VCaP (cell line): Measurements from ENCODE around the gene CTIF.

Source experiments
- H3K27ac ChIP-seq: fragments of 450-650 bp; 2 replicates; pipeline ENCODE4 v1.5.1; 2017
- TF ChIP-seq, protein P1 (sequence below): fragments of 450-650 bp; conservative IDR thresholded peaks from 2 replicates; pipeline ENCODE4 v1.5.1; 2017; ENCODE audit warnings: mild to moderate bottlenecking, moderate library complexity

The CTIF gene

DNA sequence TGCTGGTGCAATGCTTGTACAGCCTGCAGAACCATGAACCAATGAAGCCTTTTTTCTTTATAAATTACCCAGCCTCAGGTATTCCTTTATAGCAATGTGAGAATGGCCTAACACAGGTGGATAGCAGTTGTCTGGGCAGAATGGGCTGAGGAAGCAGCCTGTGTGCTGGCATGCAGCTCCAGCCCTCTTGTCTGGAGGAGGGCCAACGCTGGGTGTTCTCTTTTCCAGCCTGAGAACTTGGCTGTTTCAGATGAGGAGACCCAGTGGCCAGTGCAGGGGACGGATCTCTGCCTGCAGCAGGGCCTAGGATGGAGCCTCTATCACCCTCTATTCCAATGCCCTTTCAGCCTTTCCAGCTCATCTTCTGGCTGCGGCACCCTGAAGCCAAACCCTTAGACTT is 58.8 kb downstream of the CTIF start:
- TF ChIP-seq, protein P1, sequence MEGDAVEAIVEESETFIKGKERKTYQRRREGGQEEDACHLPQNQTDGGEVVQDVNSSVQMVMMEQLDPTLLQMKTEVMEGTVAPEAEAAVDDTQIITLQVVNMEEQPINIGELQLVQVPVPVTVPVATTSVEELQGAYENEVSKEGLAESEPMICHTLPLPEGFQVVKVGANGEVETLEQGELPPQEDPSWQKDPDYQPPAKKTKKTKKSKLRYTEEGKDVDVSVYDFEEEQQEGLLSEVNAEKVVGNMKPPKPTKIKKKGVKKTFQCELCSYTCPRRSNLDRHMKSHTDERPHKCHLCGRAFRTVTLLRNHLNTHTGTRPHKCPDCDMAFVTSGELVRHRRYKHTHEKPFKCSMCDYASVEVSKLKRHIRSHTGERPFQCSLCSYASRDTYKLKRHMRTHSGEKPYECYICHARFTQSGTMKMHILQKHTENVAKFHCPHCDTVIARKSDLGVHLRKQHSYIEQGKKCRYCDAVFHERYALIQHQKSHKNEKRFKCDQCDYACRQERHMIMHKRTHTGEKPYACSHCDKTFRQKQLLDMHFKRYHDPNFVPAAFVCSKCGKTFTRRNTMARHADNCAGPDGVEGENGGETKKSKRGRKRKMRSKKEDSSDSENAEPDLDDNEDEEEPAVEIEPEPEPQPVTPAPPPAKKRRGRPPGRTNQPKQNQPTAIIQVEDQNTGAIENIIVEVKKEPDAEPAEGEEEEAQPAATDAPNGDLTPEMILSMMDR, result no peak
- H3K27ac ChIP-seq, result no peak overlapping the region

DNA sequence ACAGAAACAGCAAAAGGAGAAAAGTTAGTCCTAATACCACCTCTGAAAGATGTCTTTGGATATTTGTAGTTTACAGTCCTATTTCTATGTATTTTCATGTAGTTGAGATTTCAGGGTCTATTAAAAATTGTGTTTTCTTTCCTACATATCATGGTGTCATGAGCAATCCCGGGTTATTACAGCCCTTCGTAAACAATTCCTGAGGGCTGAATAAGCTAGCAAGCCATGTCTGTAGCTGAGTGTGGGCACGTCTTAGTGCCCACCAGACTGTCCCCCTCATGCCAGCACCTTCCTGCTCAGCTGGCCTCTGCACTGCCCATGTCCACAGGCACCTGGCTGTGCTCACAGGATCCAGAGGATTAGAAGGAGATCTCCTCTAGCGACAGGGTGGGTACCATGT is 60.6 kb downstream of the CTIF start:
- H3K27ac ChIP-seq, result no peak overlapping the region
- TF ChIP-seq, protein P1, result no peak

DNA sequence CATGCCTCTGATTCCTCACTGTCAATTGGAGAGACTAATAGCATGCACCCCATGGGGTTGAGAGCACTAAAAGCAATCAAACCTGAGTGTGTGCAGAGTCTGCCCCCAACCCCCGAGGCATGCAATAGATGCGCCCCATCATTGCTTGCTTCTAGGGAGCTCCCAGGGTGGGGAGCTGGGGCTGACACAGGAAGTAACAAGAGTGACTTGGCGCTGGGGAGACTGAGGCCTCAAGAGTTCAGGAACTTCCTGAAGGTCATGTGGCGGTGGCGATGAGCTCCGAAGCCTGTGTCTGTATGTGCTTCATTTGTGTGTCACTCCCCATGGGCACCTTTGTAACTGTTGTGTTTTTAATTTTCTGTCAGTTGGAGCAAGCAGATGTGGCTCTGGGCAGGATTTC is 61.2 kb downstream of the CTIF start:
- H3K27ac ChIP-seq, result no peak overlapping the region
- TF ChIP-seq, protein P1, result no peak

DNA sequence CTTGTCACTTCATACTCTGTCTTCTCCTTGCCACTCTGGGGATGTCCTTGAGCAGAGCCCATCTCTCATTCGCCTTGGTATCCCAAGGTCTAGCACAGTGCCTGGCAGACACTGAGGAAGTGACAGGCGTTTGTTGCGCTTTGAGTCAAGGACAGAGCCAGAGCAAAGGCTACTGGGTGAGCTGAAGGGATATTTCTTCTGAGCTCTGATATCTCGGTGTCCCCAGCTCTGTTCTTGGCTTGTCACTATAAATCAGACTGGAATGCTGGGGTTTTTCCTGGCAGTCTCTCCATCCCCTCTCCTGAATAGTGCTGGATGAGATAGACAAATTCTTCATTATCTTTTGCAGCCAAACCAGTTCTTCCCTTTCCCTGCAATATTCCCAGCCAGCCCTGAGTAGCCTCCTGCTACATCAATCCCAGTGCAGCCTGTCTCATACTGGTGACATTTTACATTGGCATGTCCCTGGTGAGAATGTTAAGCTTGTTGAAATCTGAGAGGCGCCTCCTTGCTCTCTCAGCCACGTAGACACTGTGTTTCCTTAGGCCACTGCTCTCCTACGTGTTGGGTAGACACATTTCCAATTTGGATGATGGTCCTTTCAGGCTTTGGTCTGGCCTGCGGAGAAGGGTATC is 61.7 kb downstream of the CTIF start:
- TF ChIP-seq, protein P1, result no peak
- H3K27ac ChIP-seq, result no peak overlapping the region

DNA sequence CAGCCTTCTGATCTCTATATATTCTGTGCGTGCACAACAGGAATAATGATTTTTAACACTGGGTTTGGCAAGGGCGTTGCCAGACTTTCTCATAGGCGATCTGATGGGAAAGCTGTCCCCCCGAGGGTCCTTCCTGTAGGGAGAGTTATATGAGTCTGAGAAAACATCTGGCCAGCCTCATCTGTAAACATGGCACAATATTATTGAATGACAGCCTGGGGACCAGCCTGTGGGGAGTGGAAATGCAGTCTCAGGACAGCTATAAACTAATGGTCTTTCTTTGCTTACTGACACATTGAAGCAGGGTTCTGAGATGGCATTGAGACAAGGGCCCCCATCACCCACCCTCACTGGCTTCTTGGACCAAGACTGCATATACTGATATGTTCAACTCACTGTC is 62.5 kb downstream of the CTIF start:
- no peak overlapping the region for H3K27ac ChIP-seq
- TF ChIP-seq, protein P1, result no peak

DNA sequence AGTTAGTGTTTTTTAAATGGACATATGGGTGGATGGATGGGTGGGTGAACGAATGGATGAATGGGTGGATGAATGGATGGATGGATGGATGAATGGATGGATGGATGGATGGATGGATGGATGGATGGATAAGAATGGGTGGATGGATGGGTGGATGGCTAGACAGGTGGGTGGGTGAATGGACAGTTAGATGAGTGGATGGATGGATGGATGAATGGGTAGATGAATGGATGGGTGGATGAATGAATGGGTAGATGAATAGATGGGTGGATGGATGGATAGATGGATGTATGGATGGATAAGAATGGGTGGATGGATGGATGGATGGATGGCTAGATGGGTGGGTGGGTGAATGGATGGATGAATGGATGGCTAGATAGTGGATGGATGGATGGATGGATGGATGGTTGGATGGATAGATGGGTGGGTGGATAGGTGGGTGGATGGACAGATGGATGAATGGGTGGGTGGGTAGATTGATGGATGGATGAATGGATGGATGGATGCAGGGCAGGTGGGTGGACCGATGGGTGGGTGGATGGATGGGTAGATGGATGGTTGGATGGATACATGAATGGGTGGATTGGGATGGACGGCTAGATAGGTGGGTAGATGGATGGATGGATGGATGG is 64.0 kb downstream of the CTIF start:
- TF ChIP-seq, protein P1, result no peak
- no peak overlapping the region for H3K27ac ChIP-seq

DNA sequence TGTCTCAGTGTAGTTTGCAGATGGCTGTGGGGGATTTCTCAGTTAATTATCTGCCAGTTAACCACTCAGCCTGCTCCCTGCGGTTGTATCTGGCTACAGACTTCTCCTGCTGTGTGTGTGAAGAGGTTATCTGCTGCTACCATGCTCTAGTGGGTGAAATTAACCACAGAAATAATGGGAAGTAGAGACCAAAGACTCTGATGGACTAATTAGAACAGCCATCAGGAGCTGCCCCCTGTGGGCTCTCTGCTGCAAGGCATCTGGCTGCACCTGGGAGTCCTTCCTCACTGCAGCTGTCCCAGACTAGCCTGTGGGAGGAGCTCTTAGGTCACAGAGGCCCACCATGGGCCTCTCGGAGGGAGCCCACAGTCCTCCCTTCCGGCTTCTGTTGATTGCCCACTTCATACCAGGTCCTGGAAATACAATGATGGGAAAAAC is 66.6 kb downstream of the CTIF start:
- TF ChIP-seq, protein P1, result no peak; the same call in 1 of the 2 replicates
- no peak overlapping the region for H3K27ac ChIP-seq
